Right atrium auricular region (tissue), 2 donors: ENCODE measurements around the gene ILDR1. TPM values are rescaled to one million over a fixed set of nuclear protein-coding genes. Genes with fewer than 3 reads are reported as not detected.

Source experiments
- DNase-seq: peaks from one replicate; pipeline ENCODE4 v3.0.0-alpha.2; 2019; ENCODE audit warnings: low spot score
- H3K27ac ChIP-seq, 2 donors: fragments of 200-600 bp; sonication (generic); 1 replicate in 1 of 2; 2 replicates in 1 of 2; pipeline ENCODE4 v1.5.1; 2016 to 2019
- H3K27me3 ChIP-seq, 2 donors: fragments of 200-600 bp; sonication (generic); one replicate each; pipeline versions ENCODE4 v1.5.1 to v1.6.0; 2017 to 2019
- H3K36me3 ChIP-seq: fragments of 200-600 bp; sonication (generic); one replicate; pipeline ENCODE4 v1.5.1; 2016
- H3K4me1 ChIP-seq, 2 donors: fragments of 200-600 bp; sonication (generic); one replicate each; pipeline versions ENCODE4 v1.5.1 to v1.6.0; 2017 to 2019
- H3K4me3 ChIP-seq, 2 donors: fragments of 200-600 bp; sonication (generic); 1 replicate in 1 of 2; 2 replicates in 1 of 2; pipeline ENCODE4 v1.5.1; 2017 to 2019; ENCODE audit warnings: mild to moderate bottlenecking in 1 of 2, moderate library complexity in 1 of 2
- H3K9me3 ChIP-seq, 2 donors: fragments of 200-600 bp; sonication (generic); one replicate each; pipeline ENCODE4 v1.5.1; 2019
- CTCF ChIP-seq, 2 donors: fragments of 200-600 bp; sonication (generic); IDR thresholded peaks; one replicate each; pipeline ENCODE4 v1.5.1; 2019; ENCODE audit warnings: antibody characterized with exemption in 2 of 2
- total RNA-seq, 2 donors: library from RNA; depleted of rRNA; stranded (reverse); fragments of >200 nt; gene quantifications; one replicate each; pipeline ENCODE4 v1.1.0, GENCODE V29; 2016

Gene ILDR1
- total RNA-seq, 2 donors from 2014 or later: not detected

- H3K4me3 ChIP-seq: no peak overlapping the region
- peaks cover 0 to 7% of the 10 kb centered on the region in 2 donors for H3K27me3 ChIP-seq
- no peaks in the 10 kb centered on the region for H3K9me3 ChIP-seq
- no peak for DNase-seq
- no peaks in the 10 kb centered on the region for H3K36me3 ChIP-seq
- no peaks in the 10 kb centered on the region for H3K4me1 ChIP-seq
- H3K27ac ChIP-seq: no peak overlapping the region
- TF ChIP-seq CTCF (IDR thresholded peaks at IDR 0.05): no peak
Measured at GRCh38 chr3:122023335-122023910, 1.4 kb upstream of the ILDR1 start.

- Histone ChIP-seq H3K27ac (no peak overlapping the region), H3K4me1 (no peaks in the 10 kb centered on the region)
Measured at GRCh38 chr3:122021037-122021436, 1.0 kb downstream of the ILDR1 start.

GRCh38 chr3:122019493-122019892 is 2.6 kb downstream of the ILDR1 start:
- DNase-seq: no peak

More at GRCh38 chr3:122021037-122021436, 1.0 kb downstream of the ILDR1 start:
- Histone ChIP-seq H3K9me3 (no peaks in the 10 kb centered on the region), H3K36me3 (no peaks in the 10 kb centered on the region), H3K4me3 (no peak overlapping the region), H3K27me3 (peaks cover 0 to 7% of the 10 kb centered on the region in 2 donors)
- no peak for TF ChIP-seq CTCF (IDR thresholded peaks at IDR 0.05)
- no peak for DNase-seq

GRCh38 chr3:122014741-122015140 is 7.3 kb downstream of the ILDR1 start:
- no peak overlapping the region for H3K4me3 ChIP-seq
- no peak for DNase-seq
- TF ChIP-seq CTCF (IDR thresholded peaks at IDR 0.05): no peak
- no peaks in the 10 kb centered on the region for H3K9me3 ChIP-seq
- H3K36me3 ChIP-seq: no peaks in the 10 kb centered on the region
- H3K27me3 ChIP-seq: no peaks in the 10 kb centered on the region
- no peaks in the 10 kb centered on the region for H3K4me1 ChIP-seq
- H3K27ac ChIP-seq: no peak overlapping the region

More at GRCh38 chr3:122019493-122019892, 2.6 kb downstream of the ILDR1 start:
- no peak for TF ChIP-seq CTCF (IDR thresholded peaks at IDR 0.05)
- H3K27ac ChIP-seq: no peak overlapping the region
- peaks cover 0 to 7% of the 10 kb centered on the region in 2 donors for H3K27me3 ChIP-seq
- H3K36me3 ChIP-seq: no peaks in the 10 kb centered on the region
- H3K4me1 ChIP-seq: no peaks in the 10 kb centered on the region
- H3K9me3 ChIP-seq: no peaks in the 10 kb centered on the region
- no peak overlapping the region for H3K4me3 ChIP-seq

GRCh38 chr3:122013448-122013925 is 8.6 kb downstream of the ILDR1 start:
- no peak for DNase-seq
- no peak overlapping the region for H3K4me3 ChIP-seq
- H3K27me3 ChIP-seq: no peaks in the 10 kb centered on the region
- no peaks in the 10 kb centered on the region for H3K4me1 ChIP-seq
- no peak for TF ChIP-seq CTCF (IDR thresholded peaks at IDR 0.05)
- no peak overlapping the region for H3K27ac ChIP-seq
- H3K36me3 ChIP-seq: no peaks in the 10 kb centered on the region
- no peaks in the 10 kb centered on the region for H3K9me3 ChIP-seq

GRCh38 chr3:122012821-122013220 is 9.2 kb downstream of the ILDR1 start:
- DNase-seq: no peak
- Histone ChIP-seq H3K4me1 (no peaks in the 10 kb centered on the region), H3K9me3 (no peaks in the 10 kb centered on the region)

More at GRCh38 chr3:122012821-122013220, 9.2 kb downstream of the ILDR1 start:
- H3K36me3 ChIP-seq: no peaks in the 10 kb centered on the region
- no peak overlapping the region for H3K4me3 ChIP-seq
- no peak overlapping the region for H3K27ac ChIP-seq
- TF ChIP-seq CTCF (IDR thresholded peaks at IDR 0.05): no peak
- no peaks in the 10 kb centered on the region for H3K27me3 ChIP-seq
